Measurements from ENCODE around the gene HEYL. TPM values are rescaled to one million over a fixed set of nuclear protein-coding genes. Genes with fewer than 3 reads are reported as not detected.
A peak's percentile ranks its signal among the peaks of the same experiment; 100 is the strongest.

HEYL gene
- total and polyA plus RNA-seq, 9 of the 15 experiments (the other 6 are each of a cell fraction or from before 2014, with no cell fraction given): 0.13 to 0.89 (median 0.25) TPM

GRCh38 chr1:39646232-39647081 lies 7.0 kb upstream of the HEYL start:
- POLR2A ChIA-PET: interaction anchor here (0.6 to 2.5 kb wide), 8 partner anchors 8 to 407 kb away, joined by 3 to 12 read pairs (median 4); partner anchors contain the start of genes HEYL and HPCAL4
- Histone ChIP-seq H2AFZ (ENCODE audit: low read depth, low read length) (peak overlapping the region; percentile 69), H3K4me1 (replicated peaks in 1 of 2; ENCODE audit: control insufficient read depth in 2 of 2, insufficient read depth in 2 of 2, low read length in 2 of 2) (peaks cover 5 to 8% of the 10 kb centered on the region in 2 experiments; a peak in 3 of 5 replicates), H3K4me2 (ENCODE audit: insufficient read depth, low read length) (peak overlapping the region; percentile 26; the same call in 1 of the 2 replicates), H3K9me1 (ENCODE audit: control insufficient read depth, insufficient read depth, low read length) (no peaks in the 10 kb centered on the region), H3K27ac (ENCODE audit: extremely low read depth, low read depth, low read length) (no peak overlapping the region), H3K9me3 (replicated peaks; ENCODE audit: control insufficient read depth, insufficient read depth, low read depth, low read length) (no peaks in the 10 kb centered on the region), H3K9ac (ENCODE audit: insufficient read depth in 1 of 2, low read depth in 2 of 2, low read length in 2 of 2) (peak overlapping the region in 1 of 2 experiments; percentile 78; a peak in 2 of 4 replicates), H3K36me3 (ENCODE audit: control insufficient read depth, insufficient read depth, low read length) (no peaks in the 10 kb centered on the region), H3K79me2 (ENCODE audit: control insufficient read depth, insufficient read depth, low read length) (no peaks in the 10 kb centered on the region), H3K4me3 (no peak overlapping the region), H4K20me1 (replicated peaks; ENCODE audit: control insufficient read depth, insufficient read depth, low read length) (0 out of 2 replicates have a peak, but pooled peaks cover 4% of the 10 kb centered on the region), H3K27me3 (ENCODE audit: control insufficient read depth in 2 of 2, insufficient read depth in 2 of 2, low read length in 2 of 2) (peaks cover 9 to 37% of the 10 kb centered on the region in 2 experiments; a peak in 4 of 5 replicates)
- 4% methylated on average over 12 of the region's 12 CpGs for WGBS (ENCODE audit: insufficient coverage, low coverage, missing lambda C conversion rate)
- ATAC-seq: peak; percentile 75
- no TSS peak for BruUV-seq (replicated peaks)
- peak; percentile 52 for FAIRE-seq
- in situ Hi-C loops (cut with MboI): no loop called here
- peak; percentile 39 to 62 (median 50) for DNase-seq (ENCODE audit: extremely low read depth in 1 of 4, low spot score in 3 of 4)
- CTCF ChIA-PET (ENCODE audit: low intra/inter-chr PET ratio): no interaction called here
- intact Hi-C loops (cut with micrococcal nuclease): no loop called here
- no peak; the same call in 1 of the 2 replicates for TF ChIP-seq MYNN (IDR thresholded peaks at IDR 0.05)
- no peak for TF ChIP-seq MYNN (CRISPR knock-in tag; IDR thresholded peaks at IDR 0.05)
- peak; percentile 37 to 70; a peak in 3 of 4 replicates for TF ChIP-seq TRIM24 (IDR thresholded peaks at IDR 0.05)
- TF ChIP-seq NRF1 (conservative IDR thresholded peaks at IDR 0.05 in 1 of 2, IDR thresholded peaks at IDR 0.05 in 1 of 2): peak in 1 of 2 experiments; percentile 12; a peak in 1 of 4 replicates
- TF ChIP-seq TAF9B (IDR thresholded peaks at IDR 0.05; ENCODE audit: partially characterized antibody): peak; percentile 80
- peak; percentile 36; the same call in 1 of the 2 replicates for TF ChIP-seq BHLHE40 (IDR thresholded peaks at IDR 0.05; ENCODE audit: low read length)
- TF ChIP-seq TFAP4 (CRISPR knock-in tag; IDR thresholded peaks at IDR 0.05; ENCODE audit: borderline replicate concordance): peak; percentile 87
- peak; percentile 31; the same call in 1 of the 2 replicates for TF ChIP-seq NFIC (IDR thresholded peaks at IDR 0.05)
- TF ChIP-seq, protein P1, sequence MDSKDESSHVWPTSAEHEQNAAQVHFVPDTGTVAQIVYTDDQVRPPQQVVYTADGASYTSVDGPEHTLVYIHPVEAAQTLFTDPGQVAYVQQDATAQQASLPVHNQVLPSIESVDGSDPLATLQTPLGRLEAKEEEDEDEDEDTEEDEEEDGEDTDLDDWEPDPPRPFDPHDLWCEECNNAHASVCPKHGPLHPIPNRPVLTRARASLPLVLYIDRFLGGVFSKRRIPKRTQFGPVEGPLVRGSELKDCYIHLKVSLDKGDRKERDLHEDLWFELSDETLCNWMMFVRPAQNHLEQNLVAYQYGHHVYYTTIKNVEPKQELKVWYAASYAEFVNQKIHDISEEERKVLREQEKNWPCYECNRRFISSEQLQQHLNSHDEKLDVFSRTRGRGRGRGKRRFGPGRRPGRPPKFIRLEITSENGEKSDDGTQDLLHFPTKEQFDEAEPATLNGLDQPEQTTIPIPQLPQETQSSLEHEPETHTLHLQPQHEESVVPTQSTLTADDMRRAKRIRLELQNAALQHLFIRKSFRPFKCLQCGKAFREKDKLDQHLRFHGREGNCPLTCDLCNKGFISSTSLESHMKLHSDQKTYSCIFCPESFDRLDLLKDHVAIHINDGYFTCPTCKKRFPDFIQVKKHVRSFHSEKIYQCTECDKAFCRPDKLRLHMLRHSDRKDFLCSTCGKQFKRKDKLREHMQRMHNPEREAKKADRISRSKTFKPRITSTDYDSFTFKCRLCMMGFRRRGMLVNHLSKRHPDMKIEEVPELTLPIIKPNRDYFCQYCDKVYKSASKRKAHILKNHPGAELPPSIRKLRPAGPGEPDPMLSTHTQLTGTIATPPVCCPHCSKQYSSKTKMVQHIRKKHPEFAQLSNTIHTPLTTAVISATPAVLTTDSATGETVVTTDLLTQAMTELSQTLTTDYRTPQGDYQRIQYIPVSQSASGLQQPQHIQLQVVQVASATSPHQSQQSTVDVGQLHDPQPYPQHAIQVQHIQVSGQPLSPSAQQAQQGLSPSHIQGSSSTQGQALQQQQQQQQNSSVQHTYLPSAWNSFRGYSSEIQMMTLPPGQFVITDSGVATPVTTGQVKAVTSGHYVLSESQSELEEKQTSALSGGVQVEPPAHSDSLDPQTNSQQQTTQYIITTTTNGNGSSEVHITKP (IDR thresholded peaks at IDR 0.05; ENCODE audit: partially characterized antibody): peak; percentile 85
- peak; percentile 48; the same call in 1 of the 2 replicates for TF ChIP-seq EGR1 (conservative IDR thresholded peaks at IDR 0.05)
- TF ChIP-seq GATA2 (CRISPR knock-in tag; IDR thresholded peaks at IDR 0.05): 0 out of 2 replicates have a peak, but pooled peaks have one; percentile 23

Data from K562 (cell line).